ENCODE results near the gene DUOXA1.

DNA sequence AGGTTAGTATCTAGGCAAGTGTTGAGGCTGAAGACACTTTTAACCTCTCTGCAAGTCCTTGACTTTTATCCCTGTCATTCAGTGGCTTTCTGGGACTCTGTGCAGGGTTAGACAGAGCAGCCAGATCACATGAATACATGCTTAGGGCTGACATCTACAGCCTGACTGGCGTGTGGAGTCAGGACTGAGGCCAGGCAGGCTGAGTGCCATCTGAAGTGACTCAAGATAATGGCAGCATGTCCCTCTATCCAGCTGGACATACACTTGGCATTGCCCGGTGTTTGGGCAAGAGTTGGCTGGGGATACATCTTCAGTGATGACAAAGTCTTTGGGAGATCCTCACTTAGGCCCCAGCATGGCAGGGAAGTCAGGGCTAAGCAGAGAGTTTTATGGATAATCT is 38.1 kb downstream of the DUOXA1 start:
- TF ChIP-seq, protein P1, sequence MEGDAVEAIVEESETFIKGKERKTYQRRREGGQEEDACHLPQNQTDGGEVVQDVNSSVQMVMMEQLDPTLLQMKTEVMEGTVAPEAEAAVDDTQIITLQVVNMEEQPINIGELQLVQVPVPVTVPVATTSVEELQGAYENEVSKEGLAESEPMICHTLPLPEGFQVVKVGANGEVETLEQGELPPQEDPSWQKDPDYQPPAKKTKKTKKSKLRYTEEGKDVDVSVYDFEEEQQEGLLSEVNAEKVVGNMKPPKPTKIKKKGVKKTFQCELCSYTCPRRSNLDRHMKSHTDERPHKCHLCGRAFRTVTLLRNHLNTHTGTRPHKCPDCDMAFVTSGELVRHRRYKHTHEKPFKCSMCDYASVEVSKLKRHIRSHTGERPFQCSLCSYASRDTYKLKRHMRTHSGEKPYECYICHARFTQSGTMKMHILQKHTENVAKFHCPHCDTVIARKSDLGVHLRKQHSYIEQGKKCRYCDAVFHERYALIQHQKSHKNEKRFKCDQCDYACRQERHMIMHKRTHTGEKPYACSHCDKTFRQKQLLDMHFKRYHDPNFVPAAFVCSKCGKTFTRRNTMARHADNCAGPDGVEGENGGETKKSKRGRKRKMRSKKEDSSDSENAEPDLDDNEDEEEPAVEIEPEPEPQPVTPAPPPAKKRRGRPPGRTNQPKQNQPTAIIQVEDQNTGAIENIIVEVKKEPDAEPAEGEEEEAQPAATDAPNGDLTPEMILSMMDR (conservative IDR thresholded peaks at IDR 0.05): no peak
- TF ChIP-seq ZFX (IDR thresholded peaks at IDR 0.05): no peak

All from C4-2B (cell line).